T1000 (cell line): ENCODE data around the gene TBX3.

Experiments used
- DNase-seq: peaks from one replicate; lab custom pipeline; 2025; ENCODE audit warnings: mixed read lengths; lab: John Stamatoyannopoulos, UW

TBX3 gene

DNA sequence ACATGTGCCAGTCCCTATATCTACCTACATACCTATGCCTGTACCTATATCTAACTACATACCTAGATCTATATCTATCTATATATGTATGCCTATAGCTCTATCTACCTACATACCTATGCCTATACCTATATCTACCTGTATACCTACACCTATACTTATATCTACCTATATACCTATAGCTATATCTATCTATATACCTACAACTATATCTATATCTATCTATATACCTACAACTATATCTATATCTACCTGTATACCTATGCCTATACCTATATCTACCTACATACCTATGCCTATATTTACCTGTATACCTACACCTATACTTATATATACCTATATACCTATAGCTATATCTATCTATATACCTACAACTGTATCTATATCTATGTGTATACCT, 56.6 kb downstream of the TBX3 start:
- no peak for DNase-seq

DNA sequence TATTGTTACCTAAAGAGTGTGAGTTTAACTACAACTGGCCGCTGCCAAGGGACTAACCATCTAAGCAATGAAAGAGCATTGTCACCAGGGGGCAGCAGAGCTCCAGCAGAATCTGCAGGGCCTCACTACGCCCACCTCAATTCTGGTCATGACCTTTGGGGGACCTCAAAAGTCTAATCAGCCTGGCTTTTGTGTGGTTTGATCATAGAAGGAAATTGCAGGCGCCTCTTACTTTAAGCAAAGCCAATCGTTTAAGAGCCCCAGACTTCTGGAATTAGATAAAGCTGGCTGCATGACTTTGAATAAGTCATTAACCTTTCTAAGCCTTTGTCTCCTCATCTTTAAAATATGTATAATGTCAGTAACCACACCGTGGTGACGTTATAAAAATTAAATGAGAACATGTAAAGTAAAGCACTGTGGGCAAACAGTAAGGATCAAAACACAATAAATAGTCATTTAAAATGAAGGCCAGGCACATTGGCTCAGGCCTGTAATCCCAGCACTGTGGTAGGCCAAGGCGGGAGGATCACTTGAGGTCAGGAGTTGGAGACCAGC, 58.6 kb downstream of the TBX3 start:
- DNase-seq: no peak

DNA sequence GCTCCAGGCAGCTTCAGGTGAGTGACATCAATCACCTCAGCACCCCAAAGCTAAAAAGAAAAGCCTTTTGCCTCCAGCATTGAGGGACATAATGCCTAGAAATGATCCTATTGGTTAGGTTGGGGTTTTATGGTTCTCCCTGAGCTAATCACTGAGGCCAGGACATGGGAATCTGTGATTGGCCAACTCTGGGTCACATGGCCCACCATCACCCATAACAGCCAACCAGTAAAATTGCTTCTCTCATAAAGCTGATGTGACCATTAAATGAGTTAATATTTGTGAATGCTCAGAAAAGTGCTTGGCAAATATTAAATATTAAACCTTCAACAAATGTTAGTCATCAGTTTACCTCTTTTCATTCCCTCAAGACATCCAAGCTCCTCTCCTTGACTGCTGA, 60.2 kb downstream of the TBX3 start:
- no peak for DNase-seq
